GM19025 (cell line): Measurements from ENCODE around the gene PPP1R9A.

Experiments
- ATAC-seq: cut with Tn5 transposase; IDR thresholded peaks from one replicate; pipeline ENCODE4 v1.9.1; 2021; ENCODE audit warnings: mild to moderate bottlenecking, low read depth, moderate library complexity; ENCODE audit not compliant: unreplicated experiment

Gene PPP1R9A

GRCh38 chr7:94907026-94907810 is at the start of gene PPP1R9A:
Gene PPP1R9A, plus strand, starts transcription at chr7:94907594. Its CDS starts 2,520 bp downstream, at chr7:94910114.
- no peak for ATAC-seq

DNA sequence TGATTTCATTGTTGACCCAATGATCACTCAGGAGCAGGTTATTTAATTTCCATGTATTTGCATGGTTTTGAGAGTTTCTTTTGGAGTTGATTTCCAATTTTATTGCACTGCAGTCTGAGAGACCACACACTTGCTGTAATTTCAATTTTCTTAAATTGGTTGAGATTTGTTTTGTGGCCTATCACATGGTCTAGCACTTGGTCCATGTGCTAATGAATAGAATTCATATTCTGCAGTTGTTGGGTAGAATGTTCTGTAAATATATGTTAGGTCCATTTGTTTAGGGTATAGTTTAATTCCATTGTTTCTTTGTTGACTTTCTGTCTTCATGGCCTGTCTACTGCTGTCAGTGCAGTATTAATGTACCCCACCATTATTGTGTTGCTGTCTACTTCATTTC is 36.3 kb upstream of the PPP1R9A start:
- no peak for ATAC-seq

DNA sequence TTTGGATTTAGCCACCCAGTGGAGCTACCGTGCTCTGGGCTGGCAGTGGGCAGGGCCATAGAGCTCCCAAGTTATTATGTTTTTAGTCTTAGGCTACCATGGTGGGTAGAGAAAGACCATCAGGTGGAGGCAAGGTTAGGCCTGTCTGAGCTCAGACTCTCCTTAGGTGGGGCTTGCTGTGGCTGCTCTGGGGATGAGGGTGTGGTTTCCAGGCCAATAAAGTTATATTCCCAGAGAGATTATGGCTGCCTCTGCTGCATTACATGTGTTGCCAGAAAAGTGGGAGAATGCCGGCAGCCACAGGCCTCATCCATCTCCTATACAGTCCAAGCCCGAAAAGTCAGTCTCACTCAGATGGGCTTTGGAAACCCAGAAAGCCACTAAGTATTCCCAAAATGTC is 34.2 kb upstream of the PPP1R9A start:
- no peak for ATAC-seq

DNA sequence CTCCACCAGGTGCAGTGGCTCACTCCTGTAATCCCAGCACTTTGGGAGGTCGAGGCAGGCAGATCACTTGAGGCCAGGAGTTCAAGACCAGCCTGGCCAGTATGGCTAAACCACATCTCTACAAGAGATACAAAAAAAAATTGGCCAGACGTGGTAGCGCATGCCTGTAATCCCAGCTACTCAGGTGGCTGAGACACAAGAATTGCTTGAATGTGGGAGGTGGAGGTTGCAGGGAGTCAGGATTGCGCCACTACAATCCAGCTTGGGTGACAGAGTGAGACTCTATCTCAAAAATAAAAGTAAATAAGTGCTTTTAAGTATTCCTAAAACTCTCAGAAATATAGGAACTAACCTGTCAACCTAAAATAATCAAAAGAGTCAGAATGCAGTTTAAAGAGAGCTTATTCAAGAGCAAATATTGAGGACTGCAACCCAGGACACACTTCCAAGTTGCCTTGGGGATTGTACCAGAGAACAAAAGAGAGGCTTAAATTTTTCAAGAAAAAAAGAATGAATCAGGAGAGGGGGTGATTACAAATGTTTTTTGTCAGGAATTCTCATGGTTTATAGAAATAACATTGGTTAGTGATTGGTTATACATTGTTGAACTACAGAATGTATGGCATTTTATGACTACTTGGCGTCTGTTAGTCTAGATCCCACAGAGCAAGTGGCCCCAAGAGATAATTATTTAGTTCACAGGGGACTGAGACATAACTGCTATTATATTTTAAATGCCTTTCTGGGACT is 33.2 kb upstream of the PPP1R9A start:
- ATAC-seq: no peak

DNA sequence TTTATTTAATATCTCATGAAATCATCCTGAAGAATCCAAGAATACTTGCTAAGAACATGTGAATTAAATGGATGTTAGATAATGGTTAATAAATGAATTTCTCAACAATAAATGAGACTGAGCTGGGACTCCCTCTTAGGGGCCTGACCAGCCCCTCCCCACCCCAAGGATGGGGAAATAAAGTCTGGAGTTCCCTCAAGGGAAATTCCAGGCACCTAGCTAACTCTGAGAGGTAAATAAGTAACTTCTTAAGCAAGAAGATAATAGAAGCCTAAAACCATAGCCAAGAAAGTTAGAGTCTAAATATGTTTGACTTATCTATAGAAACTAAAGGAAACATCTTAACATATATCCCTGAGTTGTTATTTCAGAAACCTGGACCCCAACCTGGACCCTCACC is 32.2 kb upstream of the PPP1R9A start:
- no peak for ATAC-seq

- ATAC-seq: no peak
Measured at GRCh38 chr7:94877731-94878670, 29.4 kb upstream of the PPP1R9A start.

- ATAC-seq: no peak
Measured at GRCh38 chr7:94882891-94883290, 24.5 kb upstream of the PPP1R9A start.

GRCh38 chr7:94883616-94884015 is 23.8 kb upstream of the PPP1R9A start:
- no peak for ATAC-seq

DNA sequence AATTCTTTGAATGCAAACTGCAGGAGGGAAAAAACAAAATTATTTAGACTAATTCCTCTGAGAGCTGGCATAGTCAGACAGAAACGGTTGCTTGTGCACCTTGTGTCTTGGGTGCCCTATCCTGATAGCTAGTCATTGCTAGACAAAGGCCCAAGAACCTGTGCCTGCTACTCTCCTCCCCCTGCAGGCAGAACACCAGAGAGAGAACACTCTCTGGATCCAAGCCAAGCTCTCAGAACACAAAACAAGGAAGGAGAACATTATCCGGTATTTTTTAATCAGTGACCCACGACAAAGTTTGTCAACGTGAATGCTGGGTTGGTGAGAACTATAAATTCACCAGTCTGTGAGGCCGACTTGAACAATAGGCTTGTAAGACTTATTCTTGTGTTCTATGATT is 18.8 kb upstream of the PPP1R9A start:
- no peak for ATAC-seq

DNA sequence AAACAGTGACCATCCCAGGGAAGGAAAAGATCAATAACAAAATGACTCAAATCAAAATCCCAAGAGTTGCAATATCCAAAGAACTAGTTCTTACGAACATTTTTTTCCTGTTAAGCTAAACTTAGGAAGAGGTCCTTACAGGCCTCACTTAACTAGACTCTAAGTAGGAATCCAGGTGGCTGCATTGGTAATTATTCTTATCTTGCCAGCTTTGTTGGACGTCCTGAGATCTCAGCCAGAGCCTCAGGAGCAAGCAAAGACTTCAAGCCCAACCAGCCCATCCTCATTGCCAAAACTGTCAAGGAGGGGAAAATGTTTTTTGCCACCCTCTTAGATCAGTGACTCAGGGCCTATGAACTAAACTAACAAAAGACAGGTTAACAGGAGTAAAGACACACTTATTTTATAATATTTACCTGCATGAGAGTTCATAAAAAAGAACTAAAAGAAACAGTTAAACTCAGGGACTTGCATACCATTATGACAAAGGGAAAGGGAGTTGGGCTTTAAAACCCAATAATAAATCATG is 18.3 kb upstream of the PPP1R9A start:
- ATAC-seq: no peak

GRCh38 chr7:94890216-94890615 is 17.2 kb upstream of the PPP1R9A start:
- no peak for ATAC-seq

- ATAC-seq: no peak
Measured at GRCh38 chr7:94893661-94894060, 13.7 kb upstream of the PPP1R9A start.

- no peak for ATAC-seq
Measured at GRCh38 chr7:94897541-94897940, 9.9 kb upstream of the PPP1R9A start.

GRCh38 chr7:94898340-94898739 is 9.1 kb upstream of the PPP1R9A start:
- ATAC-seq: no peak

- ATAC-seq: no peak
Measured at GRCh38 chr7:94901981-94902380, 5.4 kb upstream of the PPP1R9A start.

DNA sequence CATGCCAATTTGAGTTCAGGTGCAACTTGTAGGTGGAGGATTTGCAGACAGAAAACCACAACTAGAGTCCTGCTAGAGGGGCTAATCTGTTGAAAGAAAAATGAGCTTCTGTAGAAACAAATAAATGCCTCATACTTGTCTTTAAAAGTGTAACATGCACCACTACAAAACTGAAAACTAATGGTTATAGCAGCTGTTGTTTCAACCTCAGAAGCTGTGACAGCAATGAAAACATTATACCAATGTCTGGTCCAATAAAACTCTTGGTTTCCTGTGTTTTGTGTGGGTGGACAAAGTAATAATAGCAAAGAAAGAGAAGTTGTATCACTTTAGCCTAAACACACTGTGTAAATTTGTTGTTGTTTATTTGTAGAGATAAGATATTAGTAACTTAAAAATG is 3.4 kb upstream of the PPP1R9A start:
- ATAC-seq: no peak

DNA sequence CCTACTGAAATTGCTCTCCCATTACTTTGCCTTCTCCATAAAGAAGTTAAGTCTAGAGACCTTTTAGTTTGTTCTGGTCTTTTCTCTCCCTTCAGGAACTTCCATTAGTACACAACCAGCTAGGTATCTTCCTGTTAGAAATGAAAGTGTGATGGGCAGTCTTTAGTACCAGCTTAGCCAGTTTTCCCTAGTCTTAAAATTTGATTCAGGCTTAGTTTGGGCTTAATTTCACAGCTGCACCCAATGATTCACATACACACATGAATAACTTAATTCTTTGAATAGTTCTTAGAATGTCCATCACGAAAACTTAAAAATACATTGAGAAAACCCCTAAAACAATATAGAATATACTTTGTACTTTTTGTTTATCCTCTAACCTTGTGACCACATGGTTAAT is 2.4 kb upstream of the PPP1R9A start:
- no peak for ATAC-seq

DNA sequence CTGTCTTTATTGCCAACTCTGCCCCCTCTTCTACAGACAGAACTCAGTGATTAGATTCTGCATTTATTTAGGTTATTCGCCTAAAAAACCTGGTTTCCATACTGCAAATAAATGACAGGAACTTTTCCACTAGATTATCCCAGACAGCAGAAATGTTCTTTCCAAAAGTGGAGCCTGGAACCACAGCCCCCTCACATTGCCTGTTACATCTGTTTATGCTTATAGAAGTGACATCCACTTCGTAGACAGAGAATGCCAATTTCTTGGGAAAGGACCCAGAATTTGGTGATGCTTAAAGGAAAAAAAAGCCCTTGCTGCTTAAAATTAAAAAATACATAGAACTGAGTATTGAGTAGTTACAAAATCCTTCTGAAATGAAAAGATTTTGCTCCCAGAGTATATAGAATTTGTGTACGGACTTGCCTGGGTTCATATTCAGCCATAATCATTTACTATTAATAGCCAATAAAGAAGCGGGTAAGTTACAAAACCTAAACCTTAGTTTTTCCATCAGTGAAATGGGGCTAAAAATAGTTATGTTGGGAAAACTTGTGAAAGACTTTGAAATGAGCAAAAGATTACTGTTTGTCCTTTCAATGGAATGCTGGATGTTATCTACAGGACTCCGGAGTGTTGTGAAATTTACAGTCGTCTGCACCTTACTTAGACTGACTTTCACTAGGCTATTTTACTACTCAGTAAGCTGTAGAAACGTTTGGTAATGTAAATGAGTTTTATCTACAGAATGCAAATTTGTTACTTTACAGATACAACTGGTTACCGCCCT is 1.1 kb upstream of the PPP1R9A start:
- no peak for ATAC-seq

- ATAC-seq: no peak
Measured at GRCh38 chr7:94907811-94908322, 473 bp downstream of the PPP1R9A start.
